Liver (tissue), 9 donors: ENCODE results near the gene TAF1C. TPM values are rescaled to one million over a fixed set of nuclear protein-coding genes. Genes with fewer than 3 reads are reported as not detected.

Source experiments
- DNase-seq: peaks from one replicate; pipeline ENCODE4 v3.0.0-alpha.2; 2017; ENCODE audit warnings: low spot score
- H3K27ac ChIP-seq, 2 donors: one replicate each; pipeline ENCODE4 v1.7.0; 2013; ENCODE audit warnings: inconsistent platforms in 2 of 2, low read length in 2 of 2, control low read depth in 1 of 2, low read depth in 1 of 2, mild to moderate bottlenecking in 1 of 2
- H3K27me3 ChIP-seq, 4 donors: one replicate each; pipeline versions ENCODE4 v1.6.1 to v1.7.0; 2013; ENCODE audit warnings: low read length in 3 of 4, inconsistent platforms in 1 of 4, mild to moderate bottlenecking in 1 of 4, moderate library complexity in 1 of 4; ENCODE audit not compliant: control insufficient read depth in 4 of 4, insufficient read depth in 4 of 4
- H3K36me3 ChIP-seq, 4 donors: one replicate each; pipeline versions ENCODE4 v1.6.1 to v1.7.0; 2013; ENCODE audit warnings: low read length in 3 of 4, mild to moderate bottlenecking in 3 of 4, low read depth in 1 of 4, moderate library complexity in 1 of 4; ENCODE audit not compliant: control insufficient read depth in 4 of 4, insufficient read depth in 3 of 4
- H3K4me1 ChIP-seq, 4 donors: one replicate each; pipeline versions ENCODE4 v1.6.1 to v1.7.0; 2013; ENCODE audit warnings: low read length in 3 of 4, mild to moderate bottlenecking in 3 of 4, moderate library complexity in 1 of 4; ENCODE audit not compliant: control insufficient read depth in 4 of 4, insufficient read depth in 4 of 4
- H3K4me3 ChIP-seq, 3 donors: one replicate each; pipeline versions ENCODE4 v1.6.1 to v1.7.0; 2013; ENCODE audit warnings: low read length in 3 of 3, control low read depth in 1 of 3, low read depth in 1 of 3, mild to moderate bottlenecking in 1 of 3
- H3K9ac ChIP-seq, 2 donors: one replicate each; pipeline ENCODE4 v1.7.0; 2013; ENCODE audit warnings: low read length in 2 of 2, mild to moderate bottlenecking in 2 of 2, moderate library complexity in 2 of 2, control low read depth in 1 of 2, low read depth in 1 of 2
- H3K9me3 ChIP-seq, 4 donors: one replicate each; pipeline versions ENCODE4 v1.6.1 to v1.7.0; 2013; ENCODE audit warnings: low read length in 3 of 4; ENCODE audit not compliant: control insufficient read depth in 4 of 4
- EGR1 ChIP-seq, 2 donors: IDR thresholded peaks; 2 replicates each; pipeline ENCODE4 v1.6.1; 2016 to 2018; ENCODE audit warnings: antibody characterized with exemption in 2 of 2, low read depth in 2 of 2
- FOXA1 ChIP-seq: IDR thresholded peaks from 2 replicates; pipeline ENCODE4 v1.6.1; 2016; ENCODE audit warnings: antibody characterized with exemption
- FOXA2 ChIP-seq: IDR thresholded peaks from 2 replicates; pipeline ENCODE4 v1.6.1; 2016; ENCODE audit warnings: antibody characterized with exemption
- GABPA ChIP-seq, 2 donors: IDR thresholded peaks in 1 of 2; conservative IDR thresholded peaks in 1 of 2; 2 replicates each; pipeline ENCODE4 v1.6.1; 2016; ENCODE audit warnings: antibody characterized with exemption in 2 of 2, mild to moderate bottlenecking in 1 of 2, moderate library complexity in 1 of 2
- HNF4A ChIP-seq, 2 donors: conservative IDR thresholded peaks; 2 replicates each; pipeline ENCODE4 v1.6.1; 2016; ENCODE audit warnings: antibody characterized with exemption in 2 of 2, mild to moderate bottlenecking in 2 of 2
- HNF4G ChIP-seq: IDR thresholded peaks from 2 replicates; pipeline ENCODE4 v1.6.1; 2016; ENCODE audit warnings: antibody characterized with exemption
- JUND ChIP-seq, 2 donors: IDR thresholded peaks; 2 replicates each; pipeline ENCODE4 v1.6.1; 2016; ENCODE audit warnings: antibody characterized with exemption in 2 of 2
- NR2F2 ChIP-seq: IDR thresholded peaks from 2 replicates; pipeline ENCODE4 v1.6.1; 2016; ENCODE audit warnings: antibody characterized with exemption
- RAD21 ChIP-seq, 2 donors: IDR thresholded peaks; 2 replicates each; pipeline ENCODE4 v1.6.1; 2016; ENCODE audit warnings: antibody characterized with exemption in 2 of 2, mild to moderate bottlenecking in 2 of 2
- RXRA ChIP-seq, 2 donors: IDR thresholded peaks; 2 replicates each; pipeline ENCODE4 v1.6.1; 2017 to 2018; ENCODE audit warnings: antibody characterized with exemption in 2 of 2, mild to moderate bottlenecking in 1 of 2
- TAF1 ChIP-seq: conservative IDR thresholded peaks from 2 replicates; pipeline ENCODE4 v1.6.1; 2016; ENCODE audit warnings: antibody characterized with exemption, mild to moderate bottlenecking
- YY1 ChIP-seq: IDR thresholded peaks from 2 replicates; pipeline ENCODE4 v1.6.1; 2016; ENCODE audit warnings: antibody characterized with exemption, mild to moderate bottlenecking
- WGBS: extraction: QIAGEN DNeasy Blood & Tissue Kit; methylation state at CpG from one replicate; pipeline ENCODE4 v1.1.7; 2013; 5-methylcytosine and 5-hydroxymethylcytosine counted together
- polyA plus RNA-seq, 2 donors: library from polyadenylated mRNA; stranded (reverse) in 1 of 2; unstranded in 1 of 2; fragments of 200-250 nt in 1 of 2; fragments of >200 nt in 1 of 2; fragmentation: Nextera tagmentation in 1 of 2; extraction: Ambion mirVana in 1 of 2; gene quantifications; one replicate each; pipeline versions ENCODE4 v1.2.1 to v1.2.3, GENCODE V29; 2013 to 2015
- total RNA-seq, 2 donors: library from RNA; depleted of rRNA; stranded (reverse); fragments of >200 nt; gene quantifications; one replicate each; pipeline ENCODE4 v1.2.3, GENCODE V29; 2014
- TF ChIP-seq, protein P1 (sequence below): IDR thresholded peaks from 2 replicates; pipeline ENCODE4 v1.6.1; 2016; ENCODE audit warnings: antibody characterized with exemption
- TF ChIP-seq, protein P2 (sequence below): IDR thresholded peaks from 2 replicates; pipeline ENCODE4 v1.6.1; 2016; ENCODE audit warnings: antibody characterized with exemption, mild to moderate bottlenecking
- TF ChIP-seq, protein P3 (sequence below): IDR thresholded peaks from 2 replicates; pipeline ENCODE4 v1.6.1; 2016; ENCODE audit warnings: antibody characterized with exemption
- TF ChIP-seq, protein P4 (sequence below): IDR thresholded peaks from 2 replicates; pipeline ENCODE4 v1.6.1; 2016; ENCODE audit warnings: antibody characterized with exemption
- donor health status: healthy.
- donor health status: healthy.
- donor health status: healthy.
- donor health status: healthy.
- donor health status: healthy.

TAF1C gene
- total and polyA plus RNA-seq, 4 donors, result 10.2 to 34.5 (median 11.3) TPM

DNA sequence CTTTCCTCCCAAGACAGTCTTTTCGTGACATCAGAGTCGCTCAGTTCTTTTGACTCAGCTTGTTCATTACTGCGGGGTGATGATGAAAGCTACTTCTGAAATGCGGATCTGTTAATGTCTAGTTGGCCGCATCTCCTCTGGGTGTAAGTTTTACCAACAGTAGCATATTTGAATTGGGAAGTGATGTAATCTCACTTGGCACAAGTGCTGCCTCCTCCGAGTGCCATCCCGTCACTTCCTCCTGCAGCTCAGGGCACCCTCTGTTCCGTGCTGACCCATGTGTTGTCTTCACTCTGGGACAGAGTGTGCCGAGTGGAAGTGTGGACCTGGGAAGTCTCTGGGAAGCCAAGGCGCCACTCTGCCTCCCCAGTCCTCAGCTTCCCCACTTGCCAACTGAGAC, 13.0 kb upstream of the TAF1C start:
- Histone ChIP-seq H3K9ac (no peak overlapping the region), H3K4me3 (no peak overlapping the region), H3K27ac (no peak overlapping the region), H3K36me3 (no peaks in the 10 kb centered on the region), H3K4me1 (no peaks in the 10 kb centered on the region), H3K27me3 (no peaks in the 10 kb centered on the region), H3K9me3 (no peaks in the 10 kb centered on the region)
- TF ChIP-seq, protein P1, sequence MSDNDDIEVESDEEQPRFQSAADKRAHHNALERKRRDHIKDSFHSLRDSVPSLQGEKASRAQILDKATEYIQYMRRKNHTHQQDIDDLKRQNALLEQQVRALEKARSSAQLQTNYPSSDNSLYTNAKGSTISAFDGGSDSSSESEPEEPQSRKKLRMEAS, result no peak
- TF ChIP-seq, protein P2, sequence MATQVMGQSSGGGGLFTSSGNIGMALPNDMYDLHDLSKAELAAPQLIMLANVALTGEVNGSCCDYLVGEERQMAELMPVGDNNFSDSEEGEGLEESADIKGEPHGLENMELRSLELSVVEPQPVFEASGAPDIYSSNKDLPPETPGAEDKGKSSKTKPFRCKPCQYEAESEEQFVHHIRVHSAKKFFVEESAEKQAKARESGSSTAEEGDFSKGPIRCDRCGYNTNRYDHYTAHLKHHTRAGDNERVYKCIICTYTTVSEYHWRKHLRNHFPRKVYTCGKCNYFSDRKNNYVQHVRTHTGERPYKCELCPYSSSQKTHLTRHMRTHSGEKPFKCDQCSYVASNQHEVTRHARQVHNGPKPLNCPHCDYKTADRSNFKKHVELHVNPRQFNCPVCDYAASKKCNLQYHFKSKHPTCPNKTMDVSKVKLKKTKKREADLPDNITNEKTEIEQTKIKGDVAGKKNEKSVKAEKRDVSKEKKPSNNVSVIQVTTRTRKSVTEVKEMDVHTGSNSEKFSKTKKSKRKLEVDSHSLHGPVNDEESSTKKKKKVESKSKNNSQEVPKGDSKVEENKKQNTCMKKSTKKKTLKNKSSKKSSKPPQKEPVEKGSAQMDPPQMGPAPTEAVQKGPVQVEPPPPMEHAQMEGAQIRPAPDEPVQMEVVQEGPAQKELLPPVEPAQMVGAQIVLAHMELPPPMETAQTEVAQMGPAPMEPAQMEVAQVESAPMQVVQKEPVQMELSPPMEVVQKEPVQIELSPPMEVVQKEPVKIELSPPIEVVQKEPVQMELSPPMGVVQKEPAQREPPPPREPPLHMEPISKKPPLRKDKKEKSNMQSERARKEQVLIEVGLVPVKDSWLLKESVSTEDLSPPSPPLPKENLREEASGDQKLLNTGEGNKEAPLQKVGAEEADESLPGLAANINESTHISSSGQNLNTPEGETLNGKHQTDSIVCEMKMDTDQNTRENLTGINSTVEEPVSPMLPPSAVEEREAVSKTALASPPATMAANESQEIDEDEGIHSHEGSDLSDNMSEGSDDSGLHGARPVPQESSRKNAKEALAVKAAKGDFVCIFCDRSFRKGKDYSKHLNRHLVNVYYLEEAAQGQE, result no peak
- TF ChIP-seq FOXA1 (no peak), HNF4A (conservative IDR thresholded peaks at IDR 0.05) (no peak), GABPA (IDR thresholded peaks at IDR 0.05 in 1 of 2, conservative IDR thresholded peaks at IDR 0.05 in 1 of 2) (no peak), RAD21 (IDR thresholded peaks at IDR 0.05) (no peak), YY1 (no peak), TAF1 (no peak)
- TF ChIP-seq, protein P3, sequence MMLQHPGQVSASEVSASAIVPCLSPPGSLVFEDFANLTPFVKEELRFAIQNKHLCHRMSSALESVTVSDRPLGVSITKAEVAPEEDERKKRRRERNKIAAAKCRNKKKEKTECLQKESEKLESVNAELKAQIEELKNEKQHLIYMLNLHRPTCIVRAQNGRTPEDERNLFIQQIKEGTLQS, result no peak
- WGBS, result 73% methylated on average over 10 of the region's 10 CpGs
- no peak for DNase-seq

DNA sequence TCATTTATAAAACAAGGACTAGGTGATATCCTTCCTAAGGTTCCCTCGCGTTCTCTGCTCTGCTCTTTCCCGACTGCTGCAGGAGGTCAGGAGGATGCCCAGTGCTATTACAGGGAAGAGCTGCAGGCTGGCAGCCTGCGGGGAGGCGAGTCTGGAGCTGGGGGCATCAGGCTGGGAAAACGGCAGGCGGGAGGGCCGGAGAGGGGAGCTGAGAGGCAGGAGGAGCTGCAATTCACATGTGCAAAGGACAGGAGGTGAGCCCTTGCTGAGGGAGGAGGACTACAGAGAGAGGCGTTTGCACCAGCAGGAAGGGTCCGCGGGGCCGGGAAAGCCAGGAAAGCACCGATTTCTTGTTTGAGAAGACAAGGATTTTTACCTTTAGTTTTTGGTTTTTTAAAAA, 12.2 kb upstream of the TAF1C start:
- H3K27ac ChIP-seq, result no peak overlapping the region
- no peak for DNase-seq
- no peaks in the 10 kb centered on the region for H3K9me3 ChIP-seq
- TF ChIP-seq HNF4G (no peak), EGR1 (IDR thresholded peaks at IDR 0.05; ENCODE audit: low read depth in 2 of 2) (no peak), GABPA (IDR thresholded peaks at IDR 0.05 in 1 of 2, conservative IDR thresholded peaks at IDR 0.05 in 1 of 2) (no peak), NR2F2 (no peak), FOXA1 (no peak), YY1 (no peak), HNF4A (conservative IDR thresholded peaks at IDR 0.05) (no peak), RAD21 (IDR thresholded peaks at IDR 0.05) (no peak), RXRA (IDR thresholded peaks at IDR 0.05) (no peak)
- WGBS, result 59% methylated on average over 13 of the region's 13 CpGs
- H3K27me3 ChIP-seq, result no peaks in the 10 kb centered on the region
- no peaks in the 10 kb centered on the region for H3K4me1 ChIP-seq
- H3K9ac ChIP-seq, result no peak overlapping the region
- no peak overlapping the region for H3K4me3 ChIP-seq
- no peaks in the 10 kb centered on the region for H3K36me3 ChIP-seq

DNA sequence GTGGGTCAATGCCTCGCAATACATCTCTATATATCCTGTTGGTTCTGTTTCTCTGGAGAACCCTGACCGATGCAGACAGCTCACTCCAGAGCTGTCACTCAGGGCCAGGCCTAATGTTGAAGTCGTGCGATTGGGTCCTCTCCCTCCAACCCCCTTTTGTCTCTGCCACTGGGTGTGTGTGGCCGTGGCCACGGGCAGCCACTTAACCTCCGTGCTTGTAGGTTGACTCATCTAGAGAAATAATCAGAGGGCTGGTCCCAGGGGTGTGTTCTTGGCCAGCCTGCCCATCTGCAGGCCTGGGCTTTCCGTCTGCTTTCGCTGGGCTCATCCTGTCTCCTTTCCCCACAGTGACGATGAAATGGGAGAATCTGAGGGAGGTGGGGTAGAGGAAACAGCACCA, 11.5 kb upstream of the TAF1C start:
- Histone ChIP-seq H3K4me3 (no peak overlapping the region), H3K9me3 (no peaks in the 10 kb centered on the region), H3K9ac (no peak overlapping the region), H3K27ac (no peak overlapping the region), H3K4me1 (no peaks in the 10 kb centered on the region), H3K27me3 (no peaks in the 10 kb centered on the region), H3K36me3 (no peaks in the 10 kb centered on the region)
- no peak for DNase-seq
- 84% methylated on average over 10 of the region's 10 CpGs for WGBS
- TF ChIP-seq FOXA2, result no peak
- TF ChIP-seq RAD21 (IDR thresholded peaks at IDR 0.05), result no peak
- TF ChIP-seq, protein P3, result no peak
- no peak for TF ChIP-seq RXRA (IDR thresholded peaks at IDR 0.05)
- TF ChIP-seq, protein P1, result no peak
- no peak for TF ChIP-seq JUND (IDR thresholded peaks at IDR 0.05)
- no peak for TF ChIP-seq EGR1 (IDR thresholded peaks at IDR 0.05; ENCODE audit: low read depth in 2 of 2)
- TF ChIP-seq NR2F2, result no peak
- no peak for TF ChIP-seq TAF1
- TF ChIP-seq, protein P2, result no peak
- no peak for TF ChIP-seq HNF4G
- TF ChIP-seq, protein P4, sequence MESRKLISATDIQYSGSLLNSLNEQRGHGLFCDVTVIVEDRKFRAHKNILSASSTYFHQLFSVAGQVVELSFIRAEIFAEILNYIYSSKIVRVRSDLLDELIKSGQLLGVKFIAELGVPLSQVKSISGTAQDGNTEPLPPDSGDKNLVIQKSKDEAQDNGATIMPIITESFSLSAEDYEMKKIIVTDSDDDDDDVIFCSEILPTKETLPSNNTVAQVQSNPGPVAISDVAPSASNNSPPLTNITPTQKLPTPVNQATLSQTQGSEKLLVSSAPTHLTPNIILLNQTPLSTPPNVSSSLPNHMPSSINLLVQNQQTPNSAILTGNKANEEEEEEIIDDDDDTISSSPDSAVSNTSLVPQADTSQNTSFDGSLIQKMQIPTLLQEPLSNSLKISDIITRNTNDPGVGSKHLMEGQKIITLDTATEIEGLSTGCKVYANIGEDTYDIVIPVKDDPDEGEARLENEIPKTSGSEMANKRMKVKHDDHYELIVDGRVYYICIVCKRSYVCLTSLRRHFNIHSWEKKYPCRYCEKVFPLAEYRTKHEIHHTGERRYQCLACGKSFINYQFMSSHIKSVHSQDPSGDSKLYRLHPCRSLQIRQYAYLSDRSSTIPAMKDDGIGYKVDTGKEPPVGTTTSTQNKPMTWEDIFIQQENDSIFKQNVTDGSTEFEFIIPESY, result no peak
- TF ChIP-seq FOXA1, result no peak
- TF ChIP-seq GABPA (IDR thresholded peaks at IDR 0.05 in 1 of 2, conservative IDR thresholded peaks at IDR 0.05 in 1 of 2), result no peak
